HG02885 (cell line): ENCODE measurements around the gene PROZ.

Experiments
- ATAC-seq: cut with Tn5 transposase; IDR thresholded peaks from one replicate; pipeline ENCODE4 v1.9.1; 2021; ENCODE audit warnings: mild to moderate bottlenecking; ENCODE audit not compliant: unreplicated experiment, poor library complexity

Gene PROZ

GRCh38 chr13:113196970-113197737, 38.7 kb downstream of the PROZ start:
- ATAC-seq: no peak

- no peak for ATAC-seq
These were observed 43.4 kb downstream of the PROZ start for GRCh38 chr13:113201815-113202214.

GRCh38 chr13:113202912-113203311, 44.5 kb downstream of the PROZ start:
- ATAC-seq: no peak

DNA sequence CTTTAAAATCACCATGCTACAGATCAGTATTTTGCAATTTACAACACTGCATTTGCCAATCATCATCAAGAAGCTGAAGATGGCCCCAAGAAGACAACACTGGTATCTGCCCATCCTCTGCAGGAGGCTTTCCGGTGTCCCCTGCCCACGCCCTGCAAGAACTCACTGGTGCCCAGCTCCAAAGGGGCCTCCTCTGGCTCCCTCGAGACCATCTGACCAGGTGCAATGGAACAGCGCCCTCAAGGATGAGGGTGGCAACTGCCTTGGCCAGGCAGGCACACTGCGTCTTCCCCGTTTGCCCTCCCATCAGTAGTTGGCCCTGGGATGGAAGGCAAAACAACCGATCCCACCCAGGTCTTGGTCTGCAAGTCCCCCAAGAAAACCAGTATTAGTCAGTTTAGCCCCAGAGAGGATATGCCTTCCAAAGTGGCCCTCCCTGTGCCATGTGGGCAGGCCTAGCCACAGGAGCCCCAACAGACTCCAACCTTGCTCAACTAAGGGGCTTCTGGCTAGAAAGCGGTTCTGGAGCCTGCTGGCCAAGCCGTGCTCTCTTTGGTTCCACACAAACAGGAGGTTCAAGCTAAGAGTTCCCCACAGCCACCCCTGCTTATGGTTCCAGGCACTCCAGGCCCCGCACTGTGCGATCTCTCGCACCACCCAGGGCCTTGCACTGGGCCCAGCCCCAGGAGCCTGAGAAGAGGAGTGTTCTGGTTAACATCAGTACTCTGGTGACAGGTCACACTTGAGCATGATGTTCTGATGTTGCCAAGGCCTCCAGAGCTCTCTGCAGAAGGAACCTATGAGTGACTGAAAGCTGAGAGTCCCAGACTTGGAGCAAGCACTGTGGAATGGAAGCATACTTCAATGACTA, 45.3 kb downstream of the PROZ start:
- no peak for ATAC-seq

GRCh38 chr13:113204378-113204734, 45.9 kb downstream of the PROZ start:
- ATAC-seq: no peak

DNA sequence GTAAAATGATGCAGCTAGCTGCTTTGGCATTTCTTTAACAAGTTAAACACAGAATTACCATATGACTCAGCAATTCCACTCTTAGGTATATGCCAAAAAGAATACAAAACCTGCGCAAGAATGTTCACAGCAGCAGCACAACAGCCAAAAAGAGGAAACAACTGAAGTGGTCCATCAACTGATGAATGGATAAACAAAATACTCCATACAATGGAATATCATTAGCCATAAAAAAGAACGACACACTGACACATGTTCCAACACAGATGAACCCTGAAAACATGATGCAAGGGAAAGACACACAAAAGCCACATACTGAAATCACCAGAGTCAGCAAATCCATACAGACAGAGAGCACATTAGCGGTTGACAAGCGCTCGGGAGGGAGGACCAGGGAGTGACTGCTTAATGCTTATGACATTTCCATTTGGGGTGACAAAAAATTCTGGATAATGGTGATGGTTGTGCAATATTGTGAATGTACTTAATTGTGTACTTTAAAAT, 47.0 kb downstream of the PROZ start:
- no peak for ATAC-seq

- ATAC-seq: no peak
These were observed 49.0 kb downstream of the PROZ start for GRCh38 chr13:113207460-113207859.

- peak; percentile 13 for ATAC-seq
These were observed 49.5 kb downstream of the PROZ start for GRCh38 chr13:113207890-113208420.

- peak; percentile 77 for ATAC-seq
These were observed 50.2 kb downstream of the PROZ start, which contains the start of gene PCID2 for GRCh38 chr13:113208421-113209335. TSS of gene PCID2 (minus strand) at chr13:113208669. CDS start at chr13:113208634, 35 bp downstream.

GRCh38 chr13:113209336-113209758, 50.9 kb downstream of the PROZ start, which contains the start of gene CUL4A:
TSS of gene CUL4A (plus strand) at chr13:113209613. CDS start at chr13:113209628, 15 bp downstream.
- ATAC-seq: peak; percentile 49

DNA sequence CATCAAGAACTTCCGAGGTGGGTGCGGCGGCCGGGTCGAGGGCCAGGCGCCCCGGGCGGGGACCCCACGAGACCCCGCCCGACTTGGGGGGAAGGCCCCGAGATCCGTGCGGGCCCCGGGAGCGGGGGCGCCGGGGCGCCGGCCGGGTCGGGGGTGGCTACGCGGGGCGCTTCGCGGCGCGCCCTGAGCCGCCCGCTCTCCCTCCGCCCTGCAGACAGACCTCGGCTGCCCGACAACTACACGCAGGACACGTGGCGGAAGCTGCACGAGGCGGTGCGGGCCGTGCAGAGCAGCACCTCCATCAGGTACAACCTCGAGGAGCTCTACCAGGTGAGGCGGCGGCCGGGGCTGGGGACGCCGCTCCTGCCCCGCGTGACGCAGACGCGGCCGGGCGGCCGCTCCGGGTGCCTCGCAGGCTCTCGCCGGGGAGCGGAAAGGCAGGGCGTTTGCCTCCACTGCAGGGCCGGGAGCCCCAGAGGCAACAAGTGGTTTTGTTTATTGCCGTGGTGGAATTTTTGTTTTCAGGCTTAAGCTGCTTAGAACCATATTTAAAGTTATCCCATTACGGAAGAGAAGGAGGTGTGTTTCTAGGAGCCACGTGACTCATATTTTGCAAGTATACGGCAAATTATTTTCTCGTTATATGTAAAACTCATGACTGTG, 51.4 kb downstream of the PROZ start:
- peak; percentile 36 for ATAC-seq

DNA sequence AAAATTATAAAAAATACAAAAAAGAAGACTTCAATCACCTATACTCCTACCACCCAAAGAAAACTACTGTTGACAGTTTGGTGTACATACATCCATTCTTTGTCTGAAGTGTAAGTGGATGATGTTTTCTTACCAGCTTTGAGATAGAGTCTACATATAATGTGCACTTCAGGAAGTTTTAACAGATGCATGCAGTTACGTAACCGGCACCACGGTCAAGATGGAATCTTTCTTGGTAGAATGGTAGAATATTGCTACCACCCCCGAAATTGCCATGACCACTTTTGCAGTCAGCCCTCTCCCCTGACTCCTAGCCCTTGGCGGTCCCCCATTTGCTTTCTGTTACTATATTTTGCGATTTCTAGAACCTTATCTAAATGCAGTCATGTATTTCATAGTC, 52.4 kb downstream of the PROZ start:
- no peak for ATAC-seq

- ATAC-seq: no peak
These were observed 53.3 kb downstream of the PROZ start for GRCh38 chr13:113211774-113212173.

DNA sequence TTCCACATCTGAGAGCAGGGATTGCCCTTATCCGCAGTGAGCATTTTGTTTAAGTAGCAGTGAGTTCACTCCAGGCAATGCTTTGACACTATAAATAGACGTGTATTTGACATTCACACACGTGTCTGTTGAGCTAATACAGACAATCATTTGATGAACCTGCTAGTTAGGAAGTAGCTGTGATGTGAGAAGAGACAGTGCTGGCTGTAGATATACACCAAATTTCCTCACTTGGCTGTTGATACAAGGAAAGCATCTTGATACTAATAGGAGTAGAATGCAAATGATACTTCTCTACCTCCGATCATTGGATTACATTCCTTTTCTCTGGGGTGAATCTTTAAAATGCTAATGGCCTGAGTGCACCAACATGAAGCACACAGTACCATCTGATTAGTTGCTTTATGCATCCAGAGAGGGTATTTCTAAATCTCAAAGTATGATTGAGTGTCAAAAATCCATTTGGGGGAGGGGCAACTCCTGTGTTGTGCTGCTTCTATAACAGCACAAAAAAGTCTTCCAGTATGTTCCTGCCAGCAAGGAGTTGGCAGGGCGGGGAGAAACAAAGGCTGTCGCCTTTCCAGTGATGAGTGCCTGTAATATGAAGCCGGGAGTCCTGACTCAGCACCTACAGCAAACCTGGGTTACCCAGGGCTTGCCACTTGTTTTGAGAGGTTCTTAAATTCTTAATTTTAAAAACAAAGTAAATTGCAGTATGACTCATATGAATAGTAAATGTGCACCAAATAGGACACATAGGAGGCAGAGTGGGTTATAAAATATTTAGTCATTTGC, 58.0 kb downstream of the PROZ start:
- ATAC-seq: no peak

DNA sequence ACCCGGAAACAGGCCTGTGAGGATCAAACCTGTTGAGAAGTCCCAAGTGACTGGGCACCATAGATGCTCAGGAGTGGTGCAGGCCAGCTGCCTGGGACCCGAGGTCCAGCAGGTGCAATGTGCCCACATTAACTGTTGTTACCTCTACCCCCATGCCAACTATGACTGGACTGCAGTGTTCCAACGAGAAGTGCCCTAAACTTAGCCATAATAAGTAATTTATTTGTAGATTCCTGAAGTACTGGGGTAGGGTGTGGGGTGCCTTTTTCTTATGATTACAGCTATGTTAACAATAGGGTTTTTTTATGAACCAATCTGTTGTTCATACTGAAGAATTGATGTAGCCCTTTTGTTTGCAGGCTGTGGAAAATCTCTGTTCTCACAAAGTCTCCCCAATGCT, 60.1 kb downstream of the PROZ start:
- ATAC-seq: no peak

GRCh38 chr13:113219256-113219940, 61.0 kb downstream of the PROZ start:
- ATAC-seq: no peak

DNA sequence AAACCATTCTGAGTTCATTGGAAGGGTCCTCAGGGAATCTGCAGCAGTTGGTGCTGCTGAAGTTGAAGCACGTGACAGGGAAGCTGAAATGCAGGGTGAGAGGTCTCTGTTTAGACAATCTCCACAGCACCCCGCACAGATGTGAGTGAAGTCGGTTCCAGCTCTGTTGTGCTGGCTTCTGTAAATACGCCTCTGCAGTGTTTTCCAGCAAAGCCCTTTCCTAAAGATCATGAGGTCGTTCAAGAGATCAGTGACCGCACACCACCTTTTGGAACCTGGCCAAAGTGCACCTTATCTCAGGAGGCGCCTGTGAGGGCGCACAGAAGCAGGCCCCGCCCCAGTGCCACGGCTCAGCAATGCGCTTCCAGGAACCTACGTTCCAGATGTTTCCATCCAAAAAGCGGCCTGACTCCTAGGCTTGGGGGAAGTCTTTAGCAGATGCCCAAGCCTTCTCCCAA, 61.7 kb downstream of the PROZ start:
- ATAC-seq: no peak

GRCh38 chr13:113220877-113221276, 62.4 kb downstream of the PROZ start:
- ATAC-seq: no peak
